Smooth muscle cell (in vitro differentiated cells): ENCODE measurements around the gene ANKAR. TPM values are rescaled to one million over a fixed set of nuclear protein-coding genes. Genes with fewer than 3 reads are reported as not detected.

Experiments used
- DNase-seq: peaks from one replicate; lab custom pipeline; 2025; ENCODE audit not compliant: unreplicated experiment; lab: John Stamatoyannopoulos, UW
- H2AFZ ChIP-seq: fragments of 200-600 bp; sonication (generic); 2 replicates; pipeline ENCODE4 v1.6.0; 2016; ENCODE audit warnings: antibody characterized with exemption, low read depth, mild to moderate bottlenecking
- H3F3A ChIP-seq: fragments of 200-600 bp; sonication (generic); 2 replicates; pipeline ENCODE4 v1.6.0; 2017; ENCODE audit warnings: antibody characterized with exemption, low read depth
- H3K27ac ChIP-seq: fragments of 200-600 bp; sonication (generic); 2 replicates; pipeline ENCODE4 v1.5.1; 2016; ENCODE audit warnings: low read depth, mild to moderate bottlenecking
- H3K27me3 ChIP-seq: fragments of 200-600 bp; sonication (generic); 2 replicates; pipeline ENCODE4 v1.6.1; 2016; ENCODE audit warnings: low read depth, mild to moderate bottlenecking
- H3K36me3 ChIP-seq: fragments of 200-600 bp; sonication (generic); 2 replicates; pipeline ENCODE4 v1.5.1; 2016; ENCODE audit warnings: low read depth
- H3K4me1 ChIP-seq: fragments of 200-600 bp; sonication (generic); 2 replicates; pipeline ENCODE4 v1.5.1; 2016; ENCODE audit warnings: low read depth
- H3K4me2 ChIP-seq: fragments of 200-600 bp; sonication (generic); 2 replicates; pipeline ENCODE4 v1.6.0; 2016; ENCODE audit warnings: mild to moderate bottlenecking
- H3K4me3 ChIP-seq: fragments of 200-600 bp; sonication (generic); 2 replicates; pipeline ENCODE4 v1.5.1; 2016; ENCODE audit warnings: mild to moderate bottlenecking
- H3K79me2 ChIP-seq: fragments of 200-600 bp; sonication (generic); 2 replicates; pipeline ENCODE4 v1.6.0; 2016; ENCODE audit warnings: low read depth, mild to moderate bottlenecking
- H3K9ac ChIP-seq: fragments of 200-600 bp; sonication (generic); 2 replicates; pipeline ENCODE4 v1.6.0; 2016; ENCODE audit warnings: low read depth
- H3K9me3 ChIP-seq: fragments of 200-600 bp; sonication (generic); replicated peaks from 2 replicates; pipeline ENCODE4 v1.5.1; 2016; ENCODE audit warnings: low read depth
- H4K20me1 ChIP-seq: fragments of 200-600 bp; sonication (generic); 2 replicates; pipeline ENCODE4 v1.6.0; 2016; ENCODE audit warnings: low read depth
- WGBS: methylation state at CpG from one replicate; pipeline ENCODE4 v1.1.7; 2016; ENCODE audit warnings: low lambda C conversion rate; 5-methylcytosine and 5-hydroxymethylcytosine counted together
- polyA plus RNA-seq: library from polyadenylated mRNA; unstranded; fragments of >200 nt; fragmentation: Nextera tagmentation; extraction: Ambion mirVana; gene quantifications from 2 replicates; pipeline ENCODE4 v1.2.1, GENCODE V29; 2016
- total RNA-seq: library from RNA; depleted of rRNA; stranded (reverse); fragments of >200 nt; gene quantifications from 2 replicates; pipeline ENCODE4 v1.2.3, GENCODE V29; 2014
- TF ChIP-seq, protein P1 (sequence below): fragments of 200-600 bp; sonication (generic); IDR thresholded peaks from 2 replicates; pipeline ENCODE4 v1.5.1; 2017; ENCODE audit warnings: borderline replicate concordance, mild to moderate bottlenecking, antibody characterized with exemption; ENCODE audit not compliant: insufficient read depth, poor library complexity, severe bottlenecking

Gene ANKAR
- total and polyA plus RNA-seq, 2 experiments from 2014 or later, result 0.89 to 17.1 TPM

DNA sequence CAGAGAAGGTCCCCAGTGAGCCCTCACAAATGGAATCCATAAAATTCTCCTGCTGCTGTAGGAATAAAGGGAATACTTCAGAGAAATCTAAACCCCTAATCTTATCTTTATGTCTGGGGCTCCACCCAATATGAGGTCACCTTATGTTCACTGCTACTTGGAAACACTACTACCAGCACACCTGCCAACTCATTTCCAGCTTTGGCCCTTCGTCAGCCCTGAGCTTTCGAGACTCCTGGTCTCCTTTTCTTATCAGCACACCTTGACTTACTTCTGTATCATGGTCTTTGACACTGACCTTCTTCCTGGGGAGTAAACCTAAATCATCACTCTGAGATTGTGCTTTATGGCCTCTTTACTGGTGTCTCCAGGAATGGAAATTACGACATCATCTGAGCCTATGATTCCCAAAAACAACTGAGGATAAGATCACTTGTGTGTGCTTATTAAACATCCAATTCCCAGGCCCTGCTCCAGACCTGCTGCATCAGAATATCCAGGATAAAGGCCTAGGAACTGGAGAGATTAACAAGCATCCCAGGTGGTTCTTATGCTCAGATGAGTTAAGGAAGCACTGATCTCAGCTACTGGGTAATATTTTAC is 35.4 kb upstream of the ANKAR start:
- no peak overlapping the region for H2AFZ ChIP-seq
- no peak overlapping the region for H3K4me3 ChIP-seq
- DNase-seq, result no peak
- no peaks in the 10 kb centered on the region for H3K9me3 ChIP-seq
- H4K20me1 ChIP-seq, result no peaks in the 10 kb centered on the region
- H3K4me1 ChIP-seq, result no peaks in the 10 kb centered on the region
- no peaks in the 10 kb centered on the region for H3F3A ChIP-seq
- TF ChIP-seq, protein P1, sequence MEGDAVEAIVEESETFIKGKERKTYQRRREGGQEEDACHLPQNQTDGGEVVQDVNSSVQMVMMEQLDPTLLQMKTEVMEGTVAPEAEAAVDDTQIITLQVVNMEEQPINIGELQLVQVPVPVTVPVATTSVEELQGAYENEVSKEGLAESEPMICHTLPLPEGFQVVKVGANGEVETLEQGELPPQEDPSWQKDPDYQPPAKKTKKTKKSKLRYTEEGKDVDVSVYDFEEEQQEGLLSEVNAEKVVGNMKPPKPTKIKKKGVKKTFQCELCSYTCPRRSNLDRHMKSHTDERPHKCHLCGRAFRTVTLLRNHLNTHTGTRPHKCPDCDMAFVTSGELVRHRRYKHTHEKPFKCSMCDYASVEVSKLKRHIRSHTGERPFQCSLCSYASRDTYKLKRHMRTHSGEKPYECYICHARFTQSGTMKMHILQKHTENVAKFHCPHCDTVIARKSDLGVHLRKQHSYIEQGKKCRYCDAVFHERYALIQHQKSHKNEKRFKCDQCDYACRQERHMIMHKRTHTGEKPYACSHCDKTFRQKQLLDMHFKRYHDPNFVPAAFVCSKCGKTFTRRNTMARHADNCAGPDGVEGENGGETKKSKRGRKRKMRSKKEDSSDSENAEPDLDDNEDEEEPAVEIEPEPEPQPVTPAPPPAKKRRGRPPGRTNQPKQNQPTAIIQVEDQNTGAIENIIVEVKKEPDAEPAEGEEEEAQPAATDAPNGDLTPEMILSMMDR, result no peak
- 63% methylated on average over 3 of the region's 3 CpGs for WGBS
- no peaks in the 10 kb centered on the region for H3K27me3 ChIP-seq
- no peak overlapping the region for H3K4me2 ChIP-seq
- H3K79me2 ChIP-seq, result no peaks in the 10 kb centered on the region
- no peaks in the 10 kb centered on the region for H3K36me3 ChIP-seq
- H3K27ac ChIP-seq, result no peak overlapping the region
- H3K9ac ChIP-seq, result no peak overlapping the region

DNA sequence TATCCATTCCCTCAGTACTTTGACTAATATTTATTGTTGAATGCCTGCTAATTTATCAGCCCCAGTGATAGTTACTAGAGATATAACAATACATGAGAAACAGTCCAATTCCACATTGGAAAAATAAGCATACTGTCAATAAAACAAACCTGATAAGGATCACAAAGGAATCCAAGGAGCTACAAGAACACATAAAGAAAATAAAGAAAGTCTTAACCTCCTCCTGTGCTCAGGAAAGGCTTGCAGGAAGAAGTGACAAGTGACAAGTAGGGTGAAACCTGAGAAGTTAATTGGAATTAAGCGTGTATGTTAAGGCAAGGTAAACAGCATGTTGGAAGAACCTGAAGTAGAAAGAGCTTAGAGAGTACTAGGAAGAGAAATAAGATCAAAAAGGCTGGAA is 33.5 kb upstream of the ANKAR start:
- no peaks in the 10 kb centered on the region for H3K9me3 ChIP-seq
- H4K20me1 ChIP-seq, result no peaks in the 10 kb centered on the region
- no peak overlapping the region for H3K27ac ChIP-seq
- no peaks in the 10 kb centered on the region for H3K27me3 ChIP-seq
- 43% methylated on average over 1 of the region's 1 CpG for WGBS
- H3K36me3 ChIP-seq, result no peaks in the 10 kb centered on the region
- H3K4me1 ChIP-seq, result no peaks in the 10 kb centered on the region
- TF ChIP-seq, protein P1, result no peak
- H3K9ac ChIP-seq, result no peak overlapping the region
- no peak overlapping the region for H2AFZ ChIP-seq
- H3K79me2 ChIP-seq, result no peaks in the 10 kb centered on the region
- H3F3A ChIP-seq, result no peaks in the 10 kb centered on the region
- no peak overlapping the region for H3K4me2 ChIP-seq
- H3K4me3 ChIP-seq, result no peak overlapping the region
- DNase-seq, result no peak

DNA sequence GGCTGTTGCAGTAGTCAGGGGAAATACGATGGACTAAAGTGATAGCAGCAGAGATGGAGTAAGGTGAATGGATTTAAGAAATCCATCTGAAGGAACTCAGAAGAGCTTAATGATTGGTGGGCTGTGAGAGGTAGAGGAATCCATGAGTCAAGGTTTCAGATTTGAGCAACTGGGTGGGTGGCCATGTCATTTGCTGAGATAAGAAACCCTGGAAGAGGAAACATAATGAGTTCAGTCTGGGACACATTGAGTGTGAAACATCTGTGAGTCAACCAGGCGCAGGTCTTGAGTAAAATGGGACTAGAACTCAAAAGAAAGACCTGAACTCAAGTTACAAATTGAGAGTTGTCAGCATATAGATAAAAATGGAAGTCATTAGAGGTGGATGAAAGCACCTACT is 32.9 kb upstream of the ANKAR start:
- H3K36me3 ChIP-seq, result no peaks in the 10 kb centered on the region
- H4K20me1 ChIP-seq, result no peaks in the 10 kb centered on the region
- WGBS, result 54% methylated on average over 2 of the region's 2 CpGs
- H3K27ac ChIP-seq, result no peak overlapping the region
- H2AFZ ChIP-seq, result no peak overlapping the region
- H3K4me3 ChIP-seq, result no peak overlapping the region
- TF ChIP-seq, protein P1, result no peak
- H3K27me3 ChIP-seq, result no peaks in the 10 kb centered on the region
- no peaks in the 10 kb centered on the region for H3K79me2 ChIP-seq
- H3K9ac ChIP-seq, result no peak overlapping the region
- no peaks in the 10 kb centered on the region for H3K9me3 ChIP-seq
- H3F3A ChIP-seq, result no peaks in the 10 kb centered on the region
- no peak overlapping the region for H3K4me2 ChIP-seq
- DNase-seq, result no peak
- no peaks in the 10 kb centered on the region for H3K4me1 ChIP-seq

DNA sequence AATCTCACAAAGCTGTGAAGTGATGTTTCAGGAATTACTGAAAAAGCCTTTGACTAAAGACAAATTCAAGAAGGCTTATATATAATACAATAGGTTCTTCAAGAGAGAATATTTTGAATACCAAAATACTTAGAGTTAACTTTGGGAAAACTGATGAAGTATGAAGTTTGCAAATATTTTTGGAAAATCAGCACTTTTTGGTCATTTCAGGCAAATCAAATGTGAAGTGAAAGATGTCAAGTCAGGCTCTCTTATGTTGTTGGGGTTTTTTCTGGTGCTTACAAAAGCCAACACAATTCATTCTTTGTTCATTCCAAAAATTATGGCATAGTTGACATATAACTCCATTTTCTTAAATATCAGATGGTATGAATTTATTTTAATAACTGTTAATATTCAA is 27.9 kb upstream of the ANKAR start:
- Histone ChIP-seq H3K9me3 (no peaks in the 10 kb centered on the region), H3K4me3 (no peak overlapping the region), H3K27me3 (no peaks in the 10 kb centered on the region), H3K4me2 (no peak overlapping the region), H3K36me3 (no peaks in the 10 kb centered on the region), H3K27ac (no peak overlapping the region), H3F3A (no peaks in the 10 kb centered on the region), H3K4me1 (peaks cover 4% of the 10 kb centered on the region), H3K9ac (no peak overlapping the region), H2AFZ (no peak overlapping the region), H3K79me2 (no peaks in the 10 kb centered on the region), H4K20me1 (no peaks in the 10 kb centered on the region)
- TF ChIP-seq, protein P1, result no peak
- no peak for DNase-seq
